Measurements from ENCODE around the gene GNPTG. TPM values are rescaled to one million over a fixed set of nuclear protein-coding genes. Genes with fewer than 3 reads are reported as not detected.
A peak's percentile ranks its signal among the peaks of the same experiment; 100 is the strongest.

Gene GNPTG
- total RNA-seq, 1 experiment from 2014 or later = 21.5 TPM

- Histone ChIP-seq H3K4me3 (ENCODE audit: insufficient read depth, low read depth, low read length) (no peak overlapping the region), H3K36me3 (replicated peaks; ENCODE audit: control insufficient read depth, insufficient read depth, low read length) (no peaks in the 10 kb centered on the region), H3K27me3 (ENCODE audit: control insufficient read depth, insufficient read depth, low read length) (peaks cover 37% of the 10 kb centered on the region)
- no peak for DNase-seq
Measured at GRCh38 chr16:1335211-1335971, 16.3 kb upstream of the GNPTG start.

GRCh38 chr16:1335996-1336395, 15.7 kb upstream of the GNPTG start:
- DNase-seq = peak; percentile 86
- Histone ChIP-seq H3K36me3 (replicated peaks; ENCODE audit: control insufficient read depth, insufficient read depth, low read length) (no peaks in the 10 kb centered on the region), H3K27me3 (ENCODE audit: control insufficient read depth, insufficient read depth, low read length) (peaks cover 37% of the 10 kb centered on the region), H3K4me3 (ENCODE audit: insufficient read depth, low read depth, low read length) (no peak overlapping the region)

DNA sequence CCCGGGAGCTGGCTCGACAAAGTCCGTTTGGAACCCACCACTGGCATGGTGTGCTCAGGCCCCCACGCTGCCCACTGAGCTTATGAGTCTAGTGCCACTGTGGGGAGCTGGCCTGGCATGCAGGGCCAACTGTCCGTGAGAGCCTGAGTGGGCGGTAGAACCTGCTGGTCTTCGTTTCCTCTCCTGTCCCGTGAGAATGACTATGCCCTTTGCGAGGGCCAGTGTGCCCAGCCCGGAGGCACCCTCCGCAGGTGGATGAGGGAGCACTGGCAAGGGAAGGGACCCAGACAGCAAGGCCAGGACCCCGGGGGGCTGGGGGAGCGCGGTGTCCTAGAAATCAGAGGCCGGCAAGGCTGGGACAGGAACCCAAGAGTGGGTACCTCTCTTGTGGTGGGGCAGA, 15.1 kb upstream of the GNPTG start:
- no peak for DNase-seq
- no peaks in the 10 kb centered on the region for H3K36me3 ChIP-seq (replicated peaks; ENCODE audit: control insufficient read depth, insufficient read depth, low read length)
- peaks cover 37% of the 10 kb centered on the region for H3K27me3 ChIP-seq (ENCODE audit: control insufficient read depth, insufficient read depth, low read length)
- H3K4me3 ChIP-seq (ENCODE audit: insufficient read depth, low read depth, low read length) = no peak overlapping the region

GRCh38 chr16:1337486-1337885, 14.2 kb upstream of the GNPTG start:
- Histone ChIP-seq H3K27me3 (ENCODE audit: control insufficient read depth, insufficient read depth, low read length) (peaks cover 42% of the 10 kb centered on the region), H3K4me3 (ENCODE audit: insufficient read depth, low read depth, low read length) (no peak overlapping the region), H3K36me3 (replicated peaks; ENCODE audit: control insufficient read depth, insufficient read depth, low read length) (no peaks in the 10 kb centered on the region)
- DNase-seq = peak; percentile 81

- no peaks in the 10 kb centered on the region for H3K36me3 ChIP-seq (replicated peaks; ENCODE audit: control insufficient read depth, insufficient read depth, low read length)
- peaks cover 36% of the 10 kb centered on the region for H3K27me3 ChIP-seq (ENCODE audit: control insufficient read depth, insufficient read depth, low read length)
- H3K4me3 ChIP-seq (ENCODE audit: insufficient read depth, low read depth, low read length) = no peak overlapping the region
- peak; percentile 89 for DNase-seq
Measured at GRCh38 chr16:1338119-1338730, 13.5 kb upstream of the GNPTG start.

GRCh38 chr16:1338855-1339675, 12.7 kb upstream of the GNPTG start:
- no peak for DNase-seq
- H3K4me3 ChIP-seq (ENCODE audit: insufficient read depth, low read depth, low read length) = no peak overlapping the region
- no peaks in the 10 kb centered on the region for H3K36me3 ChIP-seq (replicated peaks; ENCODE audit: control insufficient read depth, insufficient read depth, low read length)
- H3K27me3 ChIP-seq (ENCODE audit: control insufficient read depth, insufficient read depth, low read length) = peaks cover 36% of the 10 kb centered on the region

- Histone ChIP-seq H3K27me3 (ENCODE audit: control insufficient read depth, insufficient read depth, low read length) (peaks cover 21% of the 10 kb centered on the region), H3K36me3 (replicated peaks; ENCODE audit: control insufficient read depth, insufficient read depth, low read length) (no peaks in the 10 kb centered on the region), H3K4me3 (ENCODE audit: insufficient read depth, low read depth, low read length) (no peak overlapping the region)
- no peak for DNase-seq
Measured at GRCh38 chr16:1340730-1341494, 10.8 kb upstream of the GNPTG start.

- no peak for DNase-seq
- no peaks in the 10 kb centered on the region for H3K36me3 ChIP-seq (replicated peaks; ENCODE audit: control insufficient read depth, insufficient read depth, low read length)
- H3K4me3 ChIP-seq (ENCODE audit: insufficient read depth, low read depth, low read length) = no peak overlapping the region
- peaks cover 16% of the 10 kb centered on the region for H3K27me3 ChIP-seq (ENCODE audit: control insufficient read depth, insufficient read depth, low read length)
Measured at GRCh38 chr16:1341495-1342420, 10.0 kb upstream of the GNPTG start.

DNA sequence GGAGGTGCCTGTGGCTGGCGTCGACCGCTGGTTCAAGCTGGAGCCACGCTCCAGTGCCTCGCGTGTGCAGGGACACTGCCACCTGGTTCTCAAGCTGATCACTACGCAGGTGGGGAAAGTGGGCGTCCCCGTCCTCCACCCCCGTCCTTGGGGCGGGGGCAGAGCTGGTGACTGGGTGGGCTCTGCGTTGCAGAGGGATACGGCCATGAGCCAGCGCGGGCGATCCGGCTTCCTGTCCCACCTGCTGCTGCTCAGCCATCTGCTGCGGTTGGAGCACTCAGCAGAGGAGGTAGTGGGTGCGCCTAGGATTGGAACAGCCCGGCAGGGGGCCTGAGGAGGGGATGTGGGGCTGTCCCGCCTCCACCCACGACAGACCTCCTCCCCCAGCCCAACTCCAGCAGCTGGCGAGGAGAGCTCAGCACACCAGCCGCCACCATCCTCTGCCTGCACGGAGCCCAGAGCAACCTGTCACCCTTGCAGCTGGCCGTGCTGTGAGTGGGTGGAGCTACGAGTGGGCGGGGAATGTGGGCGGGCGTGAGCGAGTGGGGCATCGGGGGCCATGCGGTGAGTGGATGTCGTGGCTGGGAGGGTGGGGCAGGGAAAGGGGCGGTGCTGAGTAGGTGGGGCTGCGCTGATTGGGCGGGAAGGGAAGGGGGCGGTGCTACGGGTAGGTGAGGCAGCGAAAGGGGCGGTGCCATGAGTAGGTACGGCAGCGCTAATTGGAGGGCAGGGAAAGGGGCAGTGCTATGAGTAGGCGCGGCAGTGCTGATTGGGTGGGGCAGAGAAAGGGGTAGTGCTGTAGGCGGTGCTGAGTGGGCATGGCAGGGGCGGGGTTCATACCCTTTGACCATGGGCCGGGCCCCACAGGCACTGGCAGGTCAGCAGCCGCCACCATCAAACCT, 9.0 kb upstream of the GNPTG start:
- Histone ChIP-seq H3K4me3 (ENCODE audit: insufficient read depth, low read depth, low read length) (peak overlapping the region; percentile 28; the same call in 1 of the 2 replicates), H3K27me3 (ENCODE audit: control insufficient read depth, insufficient read depth, low read length) (peaks cover 16% of the 10 kb centered on the region), H3K36me3 (replicated peaks; ENCODE audit: control insufficient read depth, insufficient read depth, low read length) (no peaks in the 10 kb centered on the region; the same call in 1 of the 2 replicates)
- peak; percentile 100 for DNase-seq

DNA sequence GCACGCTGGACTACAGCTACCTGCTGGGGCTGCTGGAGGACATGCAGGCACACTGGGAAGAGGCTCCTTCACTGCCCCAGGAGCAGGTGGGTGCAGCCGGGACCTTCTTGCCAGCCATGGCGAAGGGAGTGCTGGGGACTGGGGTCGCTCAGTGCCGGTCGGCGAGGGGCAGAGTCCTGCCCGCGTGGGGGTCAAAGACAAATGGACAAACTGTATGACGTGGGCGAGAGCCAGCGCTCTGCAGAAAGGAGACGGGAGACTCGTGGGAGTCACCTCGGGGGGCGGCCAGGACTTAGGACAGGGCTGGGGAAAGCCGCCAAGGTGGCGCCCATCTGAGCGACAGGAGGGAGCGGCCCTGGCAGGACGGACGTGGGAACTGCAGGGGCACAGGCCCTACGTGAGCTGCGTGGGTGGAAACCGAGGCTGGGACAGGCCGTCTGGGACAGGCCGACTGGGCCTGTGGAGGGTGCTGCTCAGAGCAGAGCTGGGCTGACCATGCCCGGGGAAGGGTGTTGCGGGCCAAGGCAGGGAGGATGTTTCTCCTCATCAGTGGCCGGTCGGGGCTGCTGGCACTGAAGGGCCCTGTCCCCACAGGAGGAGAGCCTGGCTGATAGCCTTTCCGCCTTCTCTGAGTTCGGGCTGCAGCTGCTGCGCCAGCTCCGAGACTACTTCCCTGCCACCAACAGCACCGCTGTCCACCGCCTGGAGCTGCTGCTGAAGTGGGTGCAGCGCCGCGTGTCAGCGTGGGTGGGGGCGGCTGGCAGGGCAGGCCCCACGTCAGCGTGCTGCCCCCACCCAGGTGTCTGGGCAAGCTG, 8.1 kb upstream of the GNPTG start:
- Histone ChIP-seq H3K27me3 (ENCODE audit: control insufficient read depth, insufficient read depth, low read length) (peaks cover 16% of the 10 kb centered on the region), H3K36me3 (replicated peaks; ENCODE audit: control insufficient read depth, insufficient read depth, low read length) (no peaks in the 10 kb centered on the region; the same call in none of the 2 replicates), H3K4me3 (ENCODE audit: insufficient read depth, low read depth, low read length) (peak overlapping the region; percentile 28; the same call in 1 of the 2 replicates)
- peak; percentile 81 for DNase-seq

DNA sequence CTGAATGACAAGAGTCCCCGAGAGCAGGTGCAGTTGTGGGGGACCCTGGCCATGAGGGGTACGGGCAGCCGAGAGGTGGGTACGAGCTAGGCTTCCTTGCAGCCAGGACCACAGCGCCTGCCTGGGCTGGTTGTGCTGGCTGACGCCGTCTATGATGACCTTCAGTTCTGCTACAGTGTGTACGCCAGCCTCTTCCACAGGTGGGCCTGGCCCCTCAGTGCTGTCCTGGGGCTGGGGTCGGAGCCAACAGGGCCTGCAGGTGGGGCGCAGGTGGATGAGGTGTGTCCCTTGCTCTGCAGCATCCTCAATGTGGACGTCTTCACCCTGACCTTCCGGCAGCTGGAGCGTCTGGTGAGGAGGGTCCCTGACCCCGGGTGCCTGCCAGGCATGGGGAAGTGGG, 7.2 kb upstream of the GNPTG start:
- no peak overlapping the region for H3K4me3 ChIP-seq (ENCODE audit: insufficient read depth, low read depth, low read length)
- peaks cover 16% of the 10 kb centered on the region for H3K27me3 ChIP-seq (ENCODE audit: control insufficient read depth, insufficient read depth, low read length)

GRCh38 chr16:1345087-1345486, 6.6 kb upstream of the GNPTG start:
- Histone ChIP-seq H3K27me3 (ENCODE audit: control insufficient read depth, insufficient read depth, low read length) (peaks cover 16% of the 10 kb centered on the region), H3K4me3 (ENCODE audit: insufficient read depth, low read depth, low read length) (no peak overlapping the region), H3K36me3 (replicated peaks; ENCODE audit: control insufficient read depth, insufficient read depth, low read length) (peaks cover 4% of the 10 kb centered on the region)
- no peak for DNase-seq

More for the DNA sequence above, 7.2 kb upstream of the GNPTG start:
- peaks cover 4% of the 10 kb centered on the region for H3K36me3 ChIP-seq (replicated peaks; ENCODE audit: control insufficient read depth, insufficient read depth, low read length)
- DNase-seq = no peak

Measured in H7 (cell line).